Medulla oblongata (tissue), 1 donor: ENCODE measurements around the gene WNT7B.

ENCODE experiments used
- DNase-seq: peaks from one replicate; pipeline ENCODE4 v3.0.0-alpha.2; 2015; ENCODE audit errors: extremely low spot score

The WNT7B gene

DNA sequence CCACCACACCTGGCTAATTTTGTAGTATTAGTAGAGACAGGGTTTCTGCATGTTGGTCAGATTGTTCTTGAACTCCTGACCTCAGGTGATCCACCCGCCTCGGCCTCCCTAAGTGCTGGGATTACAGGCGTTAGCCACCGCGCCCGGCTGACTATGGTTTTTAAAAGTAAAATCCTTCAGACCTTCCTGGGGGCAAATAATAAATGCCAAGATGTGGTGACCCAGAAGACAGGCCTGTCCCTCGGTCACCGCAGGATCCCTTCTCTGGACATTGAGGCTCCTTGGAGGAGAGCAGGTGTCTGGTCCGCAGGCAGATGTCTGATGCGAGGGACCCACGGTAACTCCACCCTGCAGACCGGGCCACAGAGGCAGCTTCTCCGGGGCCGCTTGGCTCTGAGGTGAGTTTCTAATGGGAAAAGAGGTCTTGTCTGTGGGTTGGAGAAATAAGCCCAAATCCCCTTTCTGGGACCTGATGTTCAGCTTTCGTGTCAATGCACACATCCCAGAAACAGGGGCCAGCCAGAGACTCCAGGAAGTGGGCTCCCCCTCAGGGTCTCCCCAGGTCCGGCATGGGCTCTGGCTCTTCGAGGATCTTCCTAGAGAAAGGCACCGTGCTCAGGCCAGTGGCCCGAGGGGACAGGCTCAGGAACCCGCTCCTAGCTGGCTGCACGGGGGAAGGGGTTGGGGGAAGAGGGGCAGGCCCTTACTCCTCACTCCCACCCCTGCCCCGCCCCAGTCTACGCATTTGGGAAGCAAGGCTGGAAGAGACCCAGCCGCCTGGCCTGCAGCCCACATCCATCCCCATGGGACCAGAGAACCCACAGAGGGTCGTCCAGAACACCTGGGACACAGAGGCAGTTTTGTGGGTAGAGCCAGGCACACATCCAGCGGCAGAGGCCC, 100.6 kb downstream of the WNT7B start:
- DNase-seq: no peak

DNA sequence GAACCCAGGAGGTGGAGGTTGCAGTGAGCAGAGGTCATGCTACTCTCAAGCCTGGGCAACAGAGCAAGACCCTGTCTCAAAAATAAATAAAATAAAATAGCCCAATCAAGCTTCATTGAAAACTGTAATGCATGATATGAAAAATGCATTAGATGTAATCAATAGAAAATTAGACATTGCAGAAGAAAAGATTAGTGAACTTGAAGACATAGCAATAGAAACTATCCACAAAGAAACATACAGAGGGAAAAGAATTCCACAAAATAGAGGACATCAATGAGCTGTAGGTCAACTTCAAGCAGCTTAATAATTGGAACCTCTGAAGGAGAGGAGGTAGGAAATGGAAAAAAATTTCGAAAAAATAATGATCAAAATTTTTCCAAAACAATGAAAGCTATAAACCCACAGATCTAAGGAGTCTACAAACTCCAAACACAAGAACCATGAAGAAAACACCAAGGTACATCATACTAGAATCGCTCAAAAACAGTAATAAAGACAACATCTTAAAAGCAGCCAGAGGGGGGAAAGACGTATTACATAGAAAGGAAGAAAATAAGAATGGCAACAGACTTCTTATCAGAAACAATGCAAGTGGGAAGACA, 104.2 kb downstream of the WNT7B start:
- no peak for DNase-seq

DNA sequence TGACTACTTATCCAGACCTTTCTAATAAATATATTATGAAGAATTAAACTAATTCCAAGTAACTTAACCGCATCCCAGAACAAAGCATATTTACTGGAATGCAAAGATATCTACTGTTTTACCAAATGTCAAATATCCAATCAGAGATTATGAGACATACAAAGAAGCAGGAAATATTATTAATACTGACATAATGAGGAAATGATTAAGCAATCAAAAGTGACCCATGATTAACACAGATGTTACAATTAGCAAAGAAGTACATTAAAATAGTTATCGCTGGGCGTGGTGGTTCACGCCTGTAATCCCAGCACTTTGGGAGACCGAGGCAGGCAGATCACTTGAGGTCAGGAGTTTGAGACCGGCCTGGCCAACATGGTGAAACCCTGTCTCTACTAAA, 105.2 kb downstream of the WNT7B start:
- no peak for DNase-seq
